ENCODE measurements around the gene NAB2. TPM values are rescaled to one million over a fixed set of nuclear protein-coding genes. Genes with fewer than 3 reads are reported as not detected.

The NAB2 gene
- polyA plus RNA-seq, 2 of the 4 experiments (the other 2 are of a cell fraction) = 8.6 to 9.8 TPM

- TF ChIP-seq HOXB13 (CRISPR knock-in tag; IDR thresholded peaks at IDR 0.05; ENCODE audit: low read depth) = no peak
- no peak for TF ChIP-seq EHF (CRISPR knock-in tag; IDR thresholded peaks at IDR 0.05)
These were observed 24.8 kb upstream of the NAB2 start (continued) for GRCh38 chr12:57063991-57064685.

- CTCF ChIA-PET = interaction anchor here (0.8 to 20.9 kb wide), 14 partner anchors 27 to 173 kb away, joined by 3 to 440 read pairs (median 5); partner anchors contain the start of genes STAT6 and ZBTB39
These were observed 22.7 kb upstream of the NAB2 start for GRCh38 chr12:57066245-57066644.

More at GRCh38 chr12:57066245-57066644, 22.7 kb upstream of the NAB2 start:
- WGBS (ENCODE audit: missing lambda C conversion rate) = 86% methylated on average over 2 of the region's 2 CpGs
- TF ChIP-seq FOSB (CRISPR knock-in tag; IDR thresholded peaks at IDR 0.05) = no peak
- no peak for TF ChIP-seq ELK1 (IDR thresholded peaks at IDR 0.05; ENCODE audit: low read depth, low read length)
- no peak for TF ChIP-seq HMGXB4 (CRISPR knock-in tag; IDR thresholded peaks at IDR 0.05; ENCODE audit: borderline replicate concordance)
- no peak for TF ChIP-seq NR3C1 (IDR thresholded peaks at IDR 0.05)
- no peak for TF ChIP-seq PHF8 (IDR thresholded peaks at IDR 0.05; ENCODE audit: borderline replicate concordance, low read depth)
- TF ChIP-seq KDM5A (IDR thresholded peaks at IDR 0.05) = no peak
- no peak for TF ChIP-seq FOSL2 (IDR thresholded peaks at IDR 0.05)
- no peak for TF ChIP-seq FOSL2 (CRISPR knock-in tag; IDR thresholded peaks at IDR 0.05)
- TF ChIP-seq CTCF (IDR thresholded peaks at IDR 0.05) = no peak
- TF ChIP-seq EHF (CRISPR knock-in tag; IDR thresholded peaks at IDR 0.05) = no peak
- no peak for TF ChIP-seq GATA3 (IDR thresholded peaks at IDR 0.05; ENCODE audit: borderline replicate concordance)
- TF ChIP-seq JUNB (IDR thresholded peaks at IDR 0.05) = no peak
- TF ChIP-seq ZFP36 (IDR thresholded peaks at IDR 0.05; ENCODE audit: borderline replicate concordance, partially characterized antibody) = no peak
- TF ChIP-seq ZC3H11A (IDR thresholded peaks at IDR 0.05) = no peak
- TF ChIP-seq NPAS2 (CRISPR knock-in tag; IDR thresholded peaks at IDR 0.05; ENCODE audit: borderline replicate concordance) = no peak
- no peak for TF ChIP-seq REST (IDR thresholded peaks at IDR 0.05)
- TF ChIP-seq MAFK (IDR thresholded peaks at IDR 0.05; ENCODE audit: partially characterized antibody) = no peak
- TF ChIP-seq NFE2L2 (conservative IDR thresholded peaks at IDR 0.05; ENCODE audit: low read length) = no peak
- TF ChIP-seq HEYL (CRISPR knock-in tag; IDR thresholded peaks at IDR 0.05) = no peak
- no peak for FAIRE-seq
- POLR2A ChIA-PET = no interaction called here
- Histone ChIP-seq H3K4me1 (0 out of 3 replicates have a peak, but pooled peaks cover 6% of the 10 kb centered on the region), H3K4me3 (no peak overlapping the region), H3K27ac (no peak overlapping the region), H3K4me2 (no peak overlapping the region), H3K9me3 (no peaks in the 10 kb centered on the region)
- ATAC-seq = no peak
- DNase-seq (ENCODE audit: low read depth in 1 of 2, low spot score in 1 of 2) = no peak

Data from A549 (cell line).